ENCODE results near the gene TAPBP.

The TAPBP gene

GRCh38 chr6:33321227-33321626 lies 7.3 kb upstream of the TAPBP start:
- H3K4me1 ChIP-seq (ENCODE audit: control insufficient read depth, insufficient read depth, low read length, poor library complexity, severe bottlenecking), result peaks cover 41% of the 10 kb centered on the region
- no peak overlapping the region for H3K4me3 ChIP-seq (ENCODE audit: insufficient read depth, low read depth, low read length, poor library complexity, severe bottlenecking)
- H3K27ac ChIP-seq (ENCODE audit: insufficient read depth, low read length, poor library complexity, severe bottlenecking), result peak overlapping the region; percentile 84

DNA sequence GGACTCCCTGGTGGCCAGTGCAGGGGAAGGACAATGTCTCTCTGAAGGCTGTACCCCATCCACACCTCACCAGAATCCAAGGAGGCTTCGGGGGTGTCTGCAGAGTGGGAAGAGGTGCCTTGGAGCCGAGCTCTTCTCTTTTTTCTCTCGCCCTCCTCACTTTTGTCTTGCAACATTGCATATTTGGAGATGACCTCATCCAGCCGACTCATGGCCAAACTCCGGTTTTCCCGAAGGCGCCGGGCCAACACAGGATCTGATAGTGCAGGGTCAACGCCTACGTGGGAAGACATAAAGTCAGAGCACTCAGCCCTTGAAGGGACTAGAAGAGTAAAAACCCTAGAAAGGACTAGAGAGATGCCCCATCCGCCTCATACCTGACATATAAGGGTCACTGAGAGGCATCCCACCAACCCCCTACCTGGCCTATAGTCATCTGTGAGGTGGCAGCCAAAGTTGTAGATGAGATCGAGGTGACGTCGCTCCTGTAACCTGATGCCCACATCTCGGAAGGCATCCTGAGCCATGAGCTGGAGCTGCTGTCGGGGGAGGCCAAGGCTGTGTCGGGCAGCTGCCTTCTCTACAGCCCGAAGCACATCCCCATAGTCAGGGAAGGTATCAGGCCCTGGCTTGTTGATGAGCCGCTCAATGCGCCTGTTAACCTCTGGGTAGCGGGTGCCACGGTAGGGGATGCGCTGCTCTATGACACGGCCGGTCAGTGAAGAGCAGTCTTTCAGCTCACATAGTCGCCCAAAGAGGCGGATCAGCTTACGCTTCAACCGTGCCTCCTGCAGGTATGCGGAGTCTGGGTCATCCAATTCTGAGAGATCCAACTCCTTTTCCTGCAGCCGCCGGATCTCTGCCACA lies 6.7 kb upstream of the TAPBP start:
- H3K27me3 ChIP-seq (replicated peaks; ENCODE audit: control insufficient read depth, insufficient read depth, low read length, poor library complexity, severe bottlenecking), result no peaks in the 10 kb centered on the region
- peaks cover 27% of the 10 kb centered on the region for H3K36me3 ChIP-seq (ENCODE audit: control insufficient read depth, insufficient read depth, low read length)
- peaks cover 41% of the 10 kb centered on the region for H3K4me1 ChIP-seq (ENCODE audit: control insufficient read depth, insufficient read depth, low read length, poor library complexity, severe bottlenecking)
- H3K4me3 ChIP-seq (ENCODE audit: insufficient read depth, low read depth, low read length, poor library complexity, severe bottlenecking), result no peak overlapping the region
- H3K9me3 ChIP-seq (ENCODE audit: control insufficient read depth, low read length), result no peaks in the 10 kb centered on the region
- DNase-seq, result no peak
- H3K27ac ChIP-seq (ENCODE audit: insufficient read depth, low read length, poor library complexity, severe bottlenecking), result peak overlapping the region; percentile 84

More at GRCh38 chr6:33321227-33321626, 7.3 kb upstream of the TAPBP start:
- Histone ChIP-seq H3K9me3 (ENCODE audit: control insufficient read depth, low read length) (no peaks in the 10 kb centered on the region), H3K27me3 (replicated peaks; ENCODE audit: control insufficient read depth, insufficient read depth, low read length, poor library complexity, severe bottlenecking) (no peaks in the 10 kb centered on the region), H3K36me3 (ENCODE audit: control insufficient read depth, insufficient read depth, low read length) (peaks cover 27% of the 10 kb centered on the region)
- DNase-seq, result no peak

DNA sequence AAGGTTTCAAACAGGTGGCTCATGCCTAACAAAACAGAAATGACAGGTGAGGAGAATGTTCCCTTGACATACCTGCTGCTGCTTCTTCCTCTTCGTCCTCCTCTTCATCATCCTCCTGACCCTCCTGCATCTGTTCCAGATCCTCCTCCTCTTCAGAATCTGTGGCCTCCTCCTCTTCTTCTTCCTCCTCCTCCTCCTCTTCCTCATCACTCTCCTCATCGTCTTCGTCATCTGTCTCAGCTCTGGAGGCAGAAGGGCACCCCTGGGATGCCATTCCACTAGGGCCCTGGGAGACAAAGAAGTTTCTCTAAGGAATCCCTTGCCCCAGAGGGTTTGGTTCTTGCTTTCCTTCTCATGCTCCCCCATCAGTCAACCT lies 6.0 kb upstream of the TAPBP start:
- H3K27ac ChIP-seq (ENCODE audit: insufficient read depth, low read length, poor library complexity, severe bottlenecking), result peak overlapping the region; percentile 14
- peaks cover 47% of the 10 kb centered on the region for H3K4me1 ChIP-seq (ENCODE audit: control insufficient read depth, insufficient read depth, low read length, poor library complexity, severe bottlenecking)

GRCh38 chr6:33318426-33319073 lies 4.7 kb upstream of the TAPBP start:
- DNase-seq, result no peak
- Histone ChIP-seq H3K27me3 (replicated peaks; ENCODE audit: control insufficient read depth, insufficient read depth, low read length, poor library complexity, severe bottlenecking) (no peaks in the 10 kb centered on the region), H3K4me3 (ENCODE audit: insufficient read depth, low read depth, low read length, poor library complexity, severe bottlenecking) (peak overlapping the region; percentile 75), H3K27ac (ENCODE audit: insufficient read depth, low read length, poor library complexity, severe bottlenecking) (peak overlapping the region; percentile 78), H3K4me1 (ENCODE audit: control insufficient read depth, insufficient read depth, low read length, poor library complexity, severe bottlenecking) (peaks cover 49% of the 10 kb centered on the region), H3K36me3 (ENCODE audit: control insufficient read depth, insufficient read depth, low read length) (peaks cover 27% of the 10 kb centered on the region), H3K9me3 (ENCODE audit: control insufficient read depth, low read length) (no peaks in the 10 kb centered on the region)

More for the DNA sequence above, 6.0 kb upstream of the TAPBP start:
- Histone ChIP-seq H3K4me3 (ENCODE audit: insufficient read depth, low read depth, low read length, poor library complexity, severe bottlenecking) (no peak overlapping the region), H3K27me3 (replicated peaks; ENCODE audit: control insufficient read depth, insufficient read depth, low read length, poor library complexity, severe bottlenecking) (no peaks in the 10 kb centered on the region), H3K9me3 (ENCODE audit: control insufficient read depth, low read length) (no peaks in the 10 kb centered on the region), H3K36me3 (ENCODE audit: control insufficient read depth, insufficient read depth, low read length) (peaks cover 27% of the 10 kb centered on the region)
- DNase-seq, result no peak

DNA sequence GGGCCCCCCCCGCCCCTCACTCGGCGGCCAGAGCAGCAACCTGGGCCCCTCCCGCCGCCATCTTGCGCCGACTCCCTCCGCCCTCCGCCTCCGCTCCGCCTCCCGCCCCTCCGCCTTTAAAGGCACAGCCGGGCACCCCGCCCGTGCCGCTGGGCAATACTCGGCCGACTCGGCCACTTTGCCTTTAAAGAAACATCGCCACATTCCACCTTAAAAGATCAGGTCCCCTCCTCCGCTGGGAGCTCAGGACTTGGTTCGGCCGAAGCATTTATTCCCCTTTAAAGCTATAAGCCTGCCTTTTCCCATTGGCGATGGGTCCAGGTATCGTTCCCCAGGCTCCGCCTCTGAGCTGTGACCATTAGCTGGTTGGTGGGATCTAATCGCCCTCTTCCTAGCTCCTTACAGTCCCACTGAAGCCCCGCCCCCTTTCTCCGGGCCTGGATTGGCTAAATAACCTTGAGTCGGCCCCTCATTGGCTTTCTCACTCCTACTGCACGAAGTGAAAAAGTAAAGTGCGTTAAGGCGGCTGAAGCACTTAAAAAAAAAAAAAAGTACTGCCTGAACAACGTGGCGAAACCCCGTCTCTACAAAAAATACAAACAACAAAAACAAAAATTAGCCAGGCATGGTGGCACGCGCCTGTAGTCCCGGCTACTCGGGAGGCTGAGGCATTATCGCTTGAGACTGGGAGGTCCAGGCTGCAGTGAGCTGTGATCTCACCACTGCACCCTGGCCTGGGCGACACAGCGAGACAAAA lies 4.0 kb upstream of the TAPBP start, which contains the start of gene ZBTB22:
ZBTB22 (minus strand) TSS at position 76 of the 757 bp plus-strand sequence. CDS start 828 bp downstream, outside the sequence.
- Histone ChIP-seq H3K4me1 (ENCODE audit: control insufficient read depth, insufficient read depth, low read length, poor library complexity, severe bottlenecking) (peaks cover 46% of the 10 kb centered on the region), H3K36me3 (ENCODE audit: control insufficient read depth, insufficient read depth, low read length) (peaks cover 27% of the 10 kb centered on the region), H3K27ac (ENCODE audit: insufficient read depth, low read length, poor library complexity, severe bottlenecking) (peak within 1 kb of the TSS; percentile 78), H3K4me3 (ENCODE audit: insufficient read depth, low read depth, low read length, poor library complexity, severe bottlenecking) (peak within 1 kb of the TSS; percentile 75), H3K27me3 (replicated peaks; ENCODE audit: control insufficient read depth, insufficient read depth, low read length, poor library complexity, severe bottlenecking) (no peaks in the 10 kb centered on the region), H3K9me3 (ENCODE audit: control insufficient read depth, low read length) (no peaks in the 10 kb centered on the region)
- peak; percentile 93 to 97 (median 93) for DNase-seq

DNA sequence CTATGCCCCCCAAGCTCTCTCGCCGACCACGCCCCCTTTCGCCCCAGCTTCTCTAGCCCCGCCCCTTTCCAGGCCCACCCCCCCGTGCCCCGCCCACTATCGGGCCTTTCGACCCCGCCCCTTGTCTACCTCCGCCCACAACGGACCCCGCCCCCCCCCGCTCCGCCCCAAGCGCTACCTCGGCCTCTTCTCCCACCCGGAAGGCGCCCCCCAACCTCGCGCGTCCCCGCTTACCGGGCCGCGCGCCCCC lies 3.5 kb upstream of the TAPBP start:
- no peak for DNase-seq
- no peaks in the 10 kb centered on the region for H3K9me3 ChIP-seq (ENCODE audit: control insufficient read depth, low read length)
- H3K36me3 ChIP-seq (ENCODE audit: control insufficient read depth, insufficient read depth, low read length), result peaks cover 27% of the 10 kb centered on the region
- H3K4me1 ChIP-seq (ENCODE audit: control insufficient read depth, insufficient read depth, low read length, poor library complexity, severe bottlenecking), result peaks cover 48% of the 10 kb centered on the region
- H3K27me3 ChIP-seq (replicated peaks; ENCODE audit: control insufficient read depth, insufficient read depth, low read length, poor library complexity, severe bottlenecking), result no peaks in the 10 kb centered on the region
- H3K4me3 ChIP-seq (ENCODE audit: insufficient read depth, low read depth, low read length, poor library complexity, severe bottlenecking), result peak overlapping the region; percentile 75
- H3K27ac ChIP-seq (ENCODE audit: insufficient read depth, low read length, poor library complexity, severe bottlenecking), result peak overlapping the region; percentile 78

GRCh38 chr6:33316603-33317418 lies 2.9 kb upstream of the TAPBP start:
- H3K27me3 ChIP-seq (replicated peaks; ENCODE audit: control insufficient read depth, insufficient read depth, low read length, poor library complexity, severe bottlenecking), result no peaks in the 10 kb centered on the region

GRCh38 chr6:33315793-33316602 lies 2.1 kb upstream of the TAPBP start:
- H3K36me3 ChIP-seq (ENCODE audit: control insufficient read depth, insufficient read depth, low read length), result peaks cover 26% of the 10 kb centered on the region
- no peaks in the 10 kb centered on the region for H3K27me3 ChIP-seq (replicated peaks; ENCODE audit: control insufficient read depth, insufficient read depth, low read length, poor library complexity, severe bottlenecking)
- H3K27ac ChIP-seq (ENCODE audit: insufficient read depth, low read length, poor library complexity, severe bottlenecking), result peak overlapping the region; percentile 100
- peaks cover 46% of the 10 kb centered on the region for H3K4me1 ChIP-seq (ENCODE audit: control insufficient read depth, insufficient read depth, low read length, poor library complexity, severe bottlenecking)
- H3K9me3 ChIP-seq (ENCODE audit: control insufficient read depth, low read length), result no peaks in the 10 kb centered on the region
- DNase-seq, result no peak
- no peak overlapping the region for H3K4me3 ChIP-seq (ENCODE audit: insufficient read depth, low read depth, low read length, poor library complexity, severe bottlenecking)

More at GRCh38 chr6:33316603-33317418, 2.9 kb upstream of the TAPBP start:
- DNase-seq, result no peak
- H3K9me3 ChIP-seq (ENCODE audit: control insufficient read depth, low read length), result no peaks in the 10 kb centered on the region
- H3K4me1 ChIP-seq (ENCODE audit: control insufficient read depth, insufficient read depth, low read length, poor library complexity, severe bottlenecking), result peaks cover 51% of the 10 kb centered on the region
- H3K4me3 ChIP-seq (ENCODE audit: insufficient read depth, low read depth, low read length, poor library complexity, severe bottlenecking), result peak overlapping the region; percentile 31
- H3K36me3 ChIP-seq (ENCODE audit: control insufficient read depth, insufficient read depth, low read length), result peaks cover 27% of the 10 kb centered on the region
- H3K27ac ChIP-seq (ENCODE audit: insufficient read depth, low read length, poor library complexity, severe bottlenecking), result peak overlapping the region; percentile 78
